GM18858 (cell line): Measurements from ENCODE around the gene USP28.
"Not testable (repeated sequence)": the region's sequence is repeated elsewhere in the genome, so short reads cannot be mapped to it uniquely, and the experiment has no call there.

Source experiments
- ATAC-seq: cut with Tn5 transposase; IDR thresholded peaks from one replicate; pipeline ENCODE4 v1.9.1; 2021; ENCODE audit not compliant: unreplicated experiment

The USP28 gene

GRCh38 chr11:113879446-113879845 lies 4.1 kb upstream of the USP28 start:
- ATAC-seq, result not testable (repeated sequence)

- ATAC-seq, result no peak
Observed at GRCh38 chr11:113877670-113878055, 2.3 kb upstream of the USP28 start.

- no peak for ATAC-seq
Observed at GRCh38 chr11:113876798-113877669, 1.7 kb upstream of the USP28 start.

GRCh38 chr11:113876074-113876797 lies 864 bp upstream of the USP28 start:
- no peak for ATAC-seq

GRCh38 chr11:113874581-113875233 lies 665 bp downstream of the USP28 start:
- peak; percentile 25 for ATAC-seq

GRCh38 chr11:113874096-113874495 lies 1.3 kb downstream of the USP28 start:
- no peak for ATAC-seq

- ATAC-seq, result no peak
Observed at GRCh38 chr11:113873236-113873626, 2.1 kb downstream of the USP28 start.

GRCh38 chr11:113871336-113871735 lies 4.0 kb downstream of the USP28 start:
- no peak for ATAC-seq

- no peak for ATAC-seq
Observed at GRCh38 chr11:113867843-113868503, 7.4 kb downstream of the USP28 start.

GRCh38 chr11:113865873-113866272 lies 9.5 kb downstream of the USP28 start:
- ATAC-seq, result no peak

- no peak for ATAC-seq
Observed at GRCh38 chr11:113864410-113864809, 11.0 kb downstream of the USP28 start.

GRCh38 chr11:113862435-113862834 lies 12.9 kb downstream of the USP28 start:
- no peak for ATAC-seq

GRCh38 chr11:113859665-113860064 lies 15.7 kb downstream of the USP28 start:
- ATAC-seq, result no peak

GRCh38 chr11:113856966-113857759 lies 18.2 kb downstream of the USP28 start:
- no peak for ATAC-seq

- ATAC-seq, result no peak
Observed at GRCh38 chr11:113855803-113856202, 19.6 kb downstream of the USP28 start.

GRCh38 chr11:113850188-113850587 lies 25.2 kb downstream of the USP28 start:
- no peak for ATAC-seq

- ATAC-seq, result no peak
Observed at GRCh38 chr11:113849713-113850112, 25.7 kb downstream of the USP28 start.

- ATAC-seq, result no peak
Observed at GRCh38 chr11:113847580-113847979, 27.8 kb downstream of the USP28 start.

GRCh38 chr11:113847111-113847510 lies 28.3 kb downstream of the USP28 start:
- ATAC-seq, result no peak

- ATAC-seq, result no peak
Observed at GRCh38 chr11:113841691-113842090, 33.7 kb downstream of the USP28 start.
